GM12892 (cell line): ENCODE data around the gene LANCL3.
"Not testable (repeated sequence)": the region's sequence is repeated elsewhere in the genome, so short reads cannot be mapped to it uniquely, and the experiment has no call there.

Source experiments
- DNase-seq: peaks from one replicate; pipeline ENCODE4 v3.0.0; 2011; ENCODE audit not compliant: insufficient read length
- FAIRE-seq: peaks from 2 replicates; lab custom pipeline; 2011; peaks lifted over from hg19 to GRCh38; lab: Jason Lieb, UNC
- POLR2A ChIP-seq: IDR thresholded peaks from 2 replicates; pipeline ENCODE4 v1.6.1; 2011; ENCODE audit warnings: low read depth, low read length, control low read depth
- POLR2AphosphoS5 ChIP-seq: IDR thresholded peaks from 2 replicates; pipeline ENCODE4 v1.6.1; 2011; ENCODE audit warnings: low read depth, low read length, control low read depth
- TAF1 ChIP-seq: IDR thresholded peaks from 2 replicates; pipeline ENCODE4 v1.6.1; 2011; ENCODE audit warnings: low read depth, mild to moderate bottlenecking, control low read depth, low read length, borderline replicate concordance

The LANCL3 gene

DNA sequence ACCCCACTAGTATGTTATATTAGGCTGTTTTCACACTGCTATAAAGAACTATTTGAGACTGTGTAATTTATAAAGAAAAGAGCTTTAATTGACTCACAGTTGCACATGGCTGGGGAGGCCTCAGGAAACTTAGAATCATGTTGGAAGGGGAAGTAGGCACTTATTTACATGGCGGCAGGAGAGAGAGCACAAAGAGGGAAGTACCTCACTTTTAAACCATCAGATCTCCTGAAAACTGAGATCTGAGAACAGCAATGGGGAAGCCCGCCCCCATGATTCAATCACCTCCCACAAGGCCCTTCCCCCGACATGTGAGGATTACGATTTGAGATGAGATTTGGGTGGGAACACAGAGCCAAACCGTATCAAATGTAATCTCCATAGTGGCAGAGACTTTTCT lies 68.7 kb downstream of the LANCL3 start:
- DNase-seq, result no peak
- no peak for FAIRE-seq
- TF ChIP-seq TAF1 (no peak), POLR2AphosphoS5 (no peak), POLR2A (no peak)

DNA sequence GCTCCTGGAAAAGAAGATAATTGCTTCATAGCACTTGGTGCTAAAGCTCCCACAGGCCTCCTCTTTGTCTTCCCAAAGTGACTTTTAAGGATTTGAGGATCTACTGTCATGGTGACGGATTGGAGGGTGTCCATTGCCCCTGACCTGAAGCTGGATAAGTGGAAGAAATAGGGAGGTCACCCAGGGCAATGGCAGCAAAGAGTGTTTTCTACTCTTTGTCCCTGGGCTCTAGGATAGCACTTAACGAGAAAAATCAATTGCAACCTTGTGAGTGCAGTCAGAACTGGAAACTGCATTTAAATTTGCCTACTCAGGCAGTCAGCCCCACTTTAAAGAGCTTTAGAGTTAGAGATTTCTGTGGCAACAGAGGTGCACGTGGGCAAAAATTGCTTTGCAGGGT lies 70.4 kb downstream of the LANCL3 start:
- FAIRE-seq (no peak), DNase-seq (no peak)
- TF ChIP-seq TAF1, result no peak
- no peak for TF ChIP-seq POLR2A
- TF ChIP-seq POLR2AphosphoS5, result no peak

DNA sequence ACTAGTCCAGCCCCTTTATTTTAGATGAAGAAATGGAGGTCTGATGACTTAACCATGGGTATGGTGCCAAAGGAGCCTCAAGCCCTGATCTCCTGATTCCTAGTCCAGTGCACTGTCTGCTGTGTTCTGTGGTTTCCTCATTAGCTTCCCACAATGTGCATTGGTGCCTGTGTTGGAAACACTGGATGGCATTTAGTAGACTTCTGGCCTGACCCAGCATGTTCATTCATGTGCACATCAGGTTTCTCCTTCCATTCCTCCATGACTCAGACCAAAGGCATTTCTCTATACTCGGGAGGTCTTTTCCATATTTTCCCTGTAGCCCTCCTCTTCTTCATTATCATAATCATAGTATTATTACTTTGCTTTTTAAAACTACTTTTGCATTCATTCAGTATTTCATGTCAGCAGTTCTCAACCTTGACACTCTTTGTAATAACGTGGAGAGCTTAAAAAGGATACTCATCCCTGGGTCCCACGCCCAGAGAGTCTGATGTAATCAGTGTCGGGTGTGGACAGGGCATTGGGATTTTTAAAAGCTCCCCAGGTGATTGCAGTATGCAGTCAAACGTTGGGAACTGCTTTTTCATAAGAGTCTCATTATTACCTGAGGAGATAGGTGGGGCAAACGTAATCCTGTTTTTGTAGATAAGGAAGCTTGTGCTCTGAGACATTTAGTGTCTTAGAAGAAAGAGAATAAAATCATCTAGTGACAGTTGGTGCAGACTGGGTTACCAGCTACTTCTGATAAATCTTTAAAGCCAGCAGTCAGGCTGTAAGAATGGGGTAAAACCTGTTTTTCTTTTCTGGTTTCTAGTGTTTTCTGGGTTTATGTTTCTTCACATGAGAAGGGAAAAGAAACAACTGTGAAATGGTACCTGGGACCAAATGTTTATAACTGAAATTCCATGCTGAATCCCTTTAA lies 73.2 kb downstream of the LANCL3 start:
- TF ChIP-seq TAF1 (no peak), POLR2AphosphoS5 (no peak), POLR2A (no peak)
- FAIRE-seq, result no peak
- no peak for DNase-seq

DNA sequence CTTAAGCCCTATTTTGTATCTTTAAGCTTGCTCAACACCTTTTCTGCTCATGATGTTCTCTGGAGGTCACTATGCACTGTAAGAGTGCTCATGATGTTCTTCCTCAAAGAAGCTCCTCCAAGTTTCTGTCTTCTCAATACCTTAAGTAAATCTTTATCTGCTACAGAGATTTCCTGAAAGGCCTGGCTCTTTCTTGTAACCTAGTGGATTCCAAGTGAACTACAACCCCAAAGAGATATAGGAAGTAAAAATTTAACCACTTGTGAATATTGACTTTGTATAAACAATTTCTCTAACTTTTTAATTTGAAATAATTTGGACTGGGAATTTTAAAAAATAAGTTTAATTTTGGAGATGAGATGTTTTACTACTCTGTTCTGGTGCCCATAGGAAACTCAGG lies 74.8 kb downstream of the LANCL3 start:
- no peak for DNase-seq
- no peak for FAIRE-seq

DNA sequence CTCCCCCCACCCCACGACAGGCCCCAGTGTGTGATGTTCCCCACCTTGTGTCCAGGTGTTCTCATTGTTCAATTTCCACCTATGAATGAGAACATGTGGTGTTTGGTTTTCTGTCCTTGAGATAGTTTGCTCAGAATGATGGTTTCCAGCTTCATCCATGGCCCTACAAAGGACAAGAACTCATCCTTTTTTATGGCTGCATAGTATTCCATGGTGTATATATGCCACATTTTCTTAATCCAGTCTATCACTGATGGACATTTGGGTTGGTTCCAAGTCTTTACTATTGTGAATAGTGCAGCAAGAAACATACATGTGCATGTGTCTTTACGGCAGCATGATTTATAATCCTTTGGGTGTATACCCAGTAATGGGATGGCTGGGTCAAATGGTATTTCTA lies 79.4 kb downstream of the LANCL3 start:
- FAIRE-seq, DNase-seq: not testable (repeated sequence)

More for the DNA sequence above, 74.8 kb downstream of the LANCL3 start:
- TF ChIP-seq POLR2A (no peak), TAF1 (no peak), POLR2AphosphoS5 (no peak)

DNA sequence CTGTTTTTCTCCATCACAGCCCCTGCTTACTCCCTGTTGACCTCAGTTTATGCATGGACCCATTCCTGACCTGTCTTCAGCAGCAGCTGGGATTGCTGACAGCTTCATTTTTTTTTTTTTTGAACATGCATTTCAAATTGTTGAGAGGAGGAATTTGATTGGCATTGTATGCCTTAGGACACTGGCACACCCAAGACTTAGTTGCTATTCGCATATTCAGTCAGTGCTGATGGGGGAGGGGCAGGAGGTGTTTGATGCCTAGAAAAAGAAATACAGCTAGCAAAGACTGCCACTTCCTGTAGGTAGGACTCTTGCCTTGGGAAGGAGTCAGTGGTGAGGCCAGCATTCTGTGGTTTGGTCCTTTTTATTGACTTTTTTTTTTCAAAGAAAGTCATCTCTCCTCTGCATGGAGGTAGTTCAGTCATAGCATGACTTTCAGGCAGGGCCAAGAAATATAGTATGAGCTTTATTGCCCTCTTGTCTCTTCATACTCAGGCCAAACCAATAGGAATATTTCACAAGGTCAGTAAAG lies 80.5 kb downstream of the LANCL3 start:
- FAIRE-seq (no peak), DNase-seq (no peak)
- no peak for TF ChIP-seq POLR2AphosphoS5
- TF ChIP-seq POLR2A, result no peak

DNA sequence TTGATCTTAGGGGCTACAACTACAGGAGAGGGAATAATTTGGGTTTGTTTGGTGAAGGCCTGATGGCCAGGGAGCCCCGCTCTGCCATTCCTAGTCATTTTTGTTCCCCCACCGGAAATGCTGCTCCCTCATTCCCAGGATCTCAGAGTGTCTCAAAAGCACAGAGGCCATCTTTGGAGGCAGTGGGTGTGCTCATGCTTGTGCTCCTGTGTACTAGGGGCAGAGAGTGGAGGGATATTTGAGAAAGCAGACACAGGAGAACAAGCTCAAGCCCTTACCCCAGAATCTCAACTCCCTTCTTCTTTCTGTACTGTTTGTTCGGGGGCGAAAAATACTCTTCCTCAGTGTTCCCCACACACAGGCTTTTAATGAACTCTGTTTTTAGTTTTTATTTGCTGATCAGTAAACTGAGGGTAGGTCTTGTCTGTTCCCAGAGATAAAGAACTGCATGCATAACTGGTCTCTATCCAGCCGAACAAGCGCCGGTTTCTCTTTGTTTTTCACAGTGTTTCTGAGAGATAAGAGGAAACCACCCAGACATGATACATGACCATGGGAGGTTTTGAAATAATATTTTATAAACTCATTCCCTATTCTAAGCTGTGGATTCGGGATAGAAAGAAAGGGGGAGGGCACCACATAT lies 81.2 kb downstream of the LANCL3 start:
- TF ChIP-seq POLR2AphosphoS5, result no peak
- TF ChIP-seq POLR2A, result no peak
- TF ChIP-seq TAF1, result no peak
- FAIRE-seq (no peak), DNase-seq (no peak)

DNA sequence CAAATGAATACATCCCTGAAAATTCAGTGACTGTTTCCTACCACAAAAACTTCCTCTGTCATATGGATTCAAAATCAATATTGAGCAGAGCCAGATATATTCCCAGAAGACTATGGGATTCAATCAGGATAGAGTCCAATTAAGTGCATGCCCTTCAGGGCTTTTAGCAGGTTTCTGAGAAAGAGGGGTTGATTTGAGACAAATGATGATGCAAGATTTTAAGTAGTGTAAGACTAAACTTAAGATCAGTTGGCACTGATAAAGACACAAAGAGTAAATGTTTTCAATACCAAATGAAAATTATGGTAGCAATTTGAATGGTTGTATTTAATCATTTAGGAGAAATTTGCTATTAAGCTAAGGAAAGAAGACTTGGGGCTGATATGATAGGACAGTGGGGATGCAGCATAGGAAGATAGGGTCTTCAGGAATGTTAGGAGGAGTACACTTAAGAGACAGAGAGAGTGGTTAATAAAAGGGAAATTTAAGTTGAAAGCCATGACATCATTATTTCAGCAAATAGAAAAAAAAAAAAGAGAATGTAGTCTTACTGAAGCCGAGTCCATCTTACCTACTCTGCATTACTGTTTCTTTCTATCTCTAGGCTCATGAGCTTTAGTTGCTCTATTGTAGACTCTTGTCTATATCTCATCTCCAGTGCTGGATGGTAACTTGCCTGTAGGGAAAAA lies 82.1 kb downstream of the LANCL3 start:
- no peak for TF ChIP-seq TAF1
- no peak for TF ChIP-seq POLR2AphosphoS5
- TF ChIP-seq POLR2A, result no peak
- FAIRE-seq, result no peak
- DNase-seq, result no peak

DNA sequence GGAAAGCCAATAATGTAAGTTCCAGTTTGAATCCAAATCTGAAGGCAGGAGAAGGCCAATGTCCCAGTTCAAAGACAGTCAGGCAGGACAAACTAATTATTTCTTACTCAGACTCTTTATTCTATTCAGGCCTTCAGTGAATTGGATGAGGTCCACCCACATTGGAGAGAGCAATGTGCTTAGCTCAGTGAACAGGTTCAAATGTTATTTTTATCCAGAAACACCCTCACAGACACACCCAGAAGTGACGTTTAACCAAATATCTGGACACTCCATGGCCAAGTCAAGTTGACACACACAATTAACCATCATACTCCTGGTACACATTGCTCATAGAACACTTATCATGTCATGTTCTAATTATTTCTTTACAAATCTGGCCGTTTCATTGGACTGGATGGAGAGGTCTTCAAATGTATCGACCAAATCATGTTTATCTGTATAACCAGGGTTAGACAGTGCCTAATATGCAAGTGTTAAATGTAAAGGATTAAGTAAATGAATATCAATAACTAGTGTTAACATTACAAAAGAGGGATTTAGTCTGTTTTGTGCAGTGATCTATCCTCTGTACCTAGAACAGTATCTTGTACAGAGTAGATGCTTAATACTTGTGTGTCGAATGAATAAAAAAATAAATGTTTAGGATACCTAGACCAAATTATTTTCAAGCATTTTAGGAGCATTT lies 87.0 kb downstream of the LANCL3 start:
- TF ChIP-seq TAF1 (no peak), POLR2A (no peak), POLR2AphosphoS5 (no peak)
- DNase-seq (no peak), FAIRE-seq (no peak)

DNA sequence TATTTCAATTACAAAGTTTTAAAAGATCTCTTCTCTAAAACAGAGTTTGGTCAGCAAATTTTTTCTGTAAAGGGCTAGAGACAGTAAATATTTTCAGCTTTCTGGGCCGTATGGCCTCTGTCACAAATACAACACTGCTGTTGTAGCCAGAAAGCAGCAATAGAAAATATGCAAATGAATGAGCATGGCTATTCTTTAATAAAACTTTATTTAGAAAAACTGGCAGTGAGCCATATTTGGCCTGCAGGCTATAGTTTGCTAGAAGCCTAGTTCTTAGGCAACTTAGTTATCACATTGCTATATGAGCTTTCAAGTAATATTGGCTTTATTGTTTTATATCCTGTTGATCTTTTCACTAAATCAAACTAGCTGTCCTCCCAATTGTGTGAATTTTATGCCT lies 87.6 kb downstream of the LANCL3 start:
- FAIRE-seq, result no peak
- TF ChIP-seq TAF1, result no peak
- TF ChIP-seq POLR2AphosphoS5, result no peak
- no peak for TF ChIP-seq POLR2A
- DNase-seq, result no peak

DNA sequence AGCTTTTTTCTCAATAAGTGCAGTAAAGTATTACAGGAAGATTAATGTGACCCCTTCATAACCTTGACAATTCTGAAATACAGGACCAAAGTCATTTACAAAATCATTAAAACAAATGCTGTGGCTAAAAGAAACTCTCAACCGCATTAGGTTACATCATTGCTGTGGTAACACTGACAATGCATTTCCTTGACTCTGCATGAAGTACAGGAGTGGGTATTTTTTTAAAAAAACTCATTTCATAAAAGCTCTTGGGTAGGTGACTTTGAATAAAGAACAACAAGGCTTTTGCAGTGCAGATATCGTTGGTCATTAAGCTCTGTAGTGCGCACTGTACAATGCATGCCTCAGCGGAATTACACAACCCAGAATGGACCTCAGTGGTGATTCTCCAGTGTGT lies 90.7 kb downstream of the LANCL3 start:
- FAIRE-seq, result no peak
- no peak for DNase-seq
- no peak for TF ChIP-seq POLR2A
- TF ChIP-seq TAF1, result no peak
- no peak for TF ChIP-seq POLR2AphosphoS5
